Adrenal gland (tissue), 12 donors: ENCODE data around the gene SLC47A1. TPM values are rescaled to one million over a fixed set of nuclear protein-coding genes. Genes with fewer than 3 reads are reported as not detected.

ENCODE experiments used
- DNase-seq, 7 donors: peaks; one replicate each; pipeline ENCODE4 v3.0.0-alpha.2; 2019 to 2020
- H3K27ac ChIP-seq, 5 donors: fragments of 200-600 bp; sonication (generic) in 4 of 5; 1 replicate in 3 of 5; 2 replicates in 2 of 5; pipeline versions ENCODE4 v1.5.1 to v1.8.0; 2016 to 2020; ENCODE audit warnings: mild to moderate bottlenecking in 1 of 5
- H3K27me3 ChIP-seq: fragments of 200-600 bp; 2 replicates; pipeline ENCODE4 v1.8.0; 2021
- H3K36me3 ChIP-seq, 2 donors: fragments of 200-600 bp; replicated peaks in 1 of 2; 1 replicate in 1 of 2; 2 replicates in 1 of 2; pipeline versions ENCODE4 v1.5.1 to v1.8.0; 2018 to 2022
- H3K4me1 ChIP-seq, 2 donors: fragments of 200-600 bp; replicated peaks in 1 of 2; 1 replicate in 1 of 2; 2 replicates in 1 of 2; pipeline versions ENCODE4 v1.5.1 to v1.8.0; 2018 to 2021
- H3K4me3 ChIP-seq, 4 donors: fragments of 200-600 bp; sonication (generic) in 3 of 4; one replicate each; pipeline ENCODE4 v1.5.1; 2016 to 2018
- H3K9me3 ChIP-seq, 3 donors: fragments of 200-600 bp; sonication (generic) in 1 of 3; replicated peaks in 1 of 3; 1 replicate in 2 of 3; 2 replicates in 1 of 3; pipeline versions ENCODE4 v1.5.1 to v1.8.0; 2016 to 2021
- POLR2A ChIP-seq, 2 donors: fragments of 450-650 bp; IDR thresholded peaks; one replicate each; pipeline ENCODE4 v1.6.1; 2017; ENCODE audit warnings: antibody characterized with exemption in 2 of 2, mild to moderate bottlenecking in 2 of 2, moderate library complexity in 1 of 2
- WGBS, 4 donors: extraction: QIAGEN DNeasy Blood & Tissue Kit in 2 of 4; methylation state at CpG; one replicate each; pipeline versions ENCODE4 v1.1.5 to v1.1.7; 2013 to 2017; 5-methylcytosine and 5-hydroxymethylcytosine counted together
- intact Hi-C, 2 donors: fragments of 100-400 bp; cut with DNase I; formaldehyde crosslinking; loops; one replicate each; pipeline versions ENCODE4 v1.14.1 to v1.15.0; 2022 to 2023
- polyA plus RNA-seq, 3 donors: library from polyadenylated mRNA; stranded (reverse); fragments of 200-250 nt in 2 of 3; fragments of 350-450 nt in 1 of 3; fragmentation: Illumina TruSeq in 1 of 3; extraction: RNeasy Lipid Tissue Mini Kit (QIAGEN cat#74804) in 1 of 3; gene quantifications; one replicate each; pipeline ENCODE4 v1.2.3, GENCODE V29; 2013 to 2014
- total RNA-seq, 9 donors: library from RNA; depleted of rRNA in 4 of 9; stranded (reverse); fragments of >200 nt in 4 of 9; fragments of 120-200 nt in 1 of 9; fragmentation: NEBNext Ultra II Directional in 1 of 9; extraction: Animal tissue kit (Norgen Biotek cat#: 25700) in 1 of 9; gene quantifications; one replicate each; pipeline versions ENCODE4 v1.1.0 to v1.2.4, GENCODE V29; 2013 to 2023
- TF ChIP-seq, protein P1 (sequence below), 6 experiments: fragments of 450-650 bp in 4 of 6; fragments of 200-600 bp in 2 of 6; sonication (generic) in 1 of 6; IDR thresholded peaks; 1 replicate in 5 of 6; 2 replicates in 1 of 6; pipeline versions ENCODE4 v1.5.1 to v1.8.0; 2016 to 2021; ENCODE audit warnings: antibody characterized with exemption in 6 of 6, mild to moderate bottlenecking in 2 of 6, moderate library complexity in 1 of 6
- donor health status: healthy with polysubstance abuse.
- donor health status: Bipolar disorder and iron deficiency.
- donor health status: DM: yes; HTN: yes; CAD: no.
- donor health status: DM: no; HTN: no; CAD: no.
- donor health status: DM: no; HTN: no; CAD: no.
- donor health status: DM: yes; HTN: yes; CAD: no.

Gene SLC47A1
- total and polyA plus RNA-seq, 12 donors, result 90.1 to 630 (median 166) TPM

GRCh38 chr17:19534562-19535149, 1.0 kb downstream of the SLC47A1 start:
- Histone ChIP-seq H3K27me3 (no peaks in the 10 kb centered on the region), H3K4me1 (peaks cover 24 to 44% of the 10 kb centered on the region in 2 donors), H3K9me3 (no peaks in the 10 kb centered on the region), H3K27ac (peak overlapping the region; percentile 14 to 92 (median 89)), H3K4me3 (peak overlapping the region in 3 of 4 donors; percentile 68 to 91 (median 89)), H3K36me3 (no peaks in the 10 kb centered on the region)
- 20 to 30% (median 27%) methylated on average over 18 to 19 of the region's 19 CpGs for WGBS, 4 donors
- TF ChIP-seq, protein P1, sequence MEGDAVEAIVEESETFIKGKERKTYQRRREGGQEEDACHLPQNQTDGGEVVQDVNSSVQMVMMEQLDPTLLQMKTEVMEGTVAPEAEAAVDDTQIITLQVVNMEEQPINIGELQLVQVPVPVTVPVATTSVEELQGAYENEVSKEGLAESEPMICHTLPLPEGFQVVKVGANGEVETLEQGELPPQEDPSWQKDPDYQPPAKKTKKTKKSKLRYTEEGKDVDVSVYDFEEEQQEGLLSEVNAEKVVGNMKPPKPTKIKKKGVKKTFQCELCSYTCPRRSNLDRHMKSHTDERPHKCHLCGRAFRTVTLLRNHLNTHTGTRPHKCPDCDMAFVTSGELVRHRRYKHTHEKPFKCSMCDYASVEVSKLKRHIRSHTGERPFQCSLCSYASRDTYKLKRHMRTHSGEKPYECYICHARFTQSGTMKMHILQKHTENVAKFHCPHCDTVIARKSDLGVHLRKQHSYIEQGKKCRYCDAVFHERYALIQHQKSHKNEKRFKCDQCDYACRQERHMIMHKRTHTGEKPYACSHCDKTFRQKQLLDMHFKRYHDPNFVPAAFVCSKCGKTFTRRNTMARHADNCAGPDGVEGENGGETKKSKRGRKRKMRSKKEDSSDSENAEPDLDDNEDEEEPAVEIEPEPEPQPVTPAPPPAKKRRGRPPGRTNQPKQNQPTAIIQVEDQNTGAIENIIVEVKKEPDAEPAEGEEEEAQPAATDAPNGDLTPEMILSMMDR (IDR thresholded peaks at IDR 0.05), result no peak
- TF ChIP-seq POLR2A (IDR thresholded peaks at IDR 0.05), result peak in 1 of 2 donors; percentile 5
- intact Hi-C loops, result no loop called here
- peak in 1 of 7 donors; percentile 20 for DNase-seq

DNA sequence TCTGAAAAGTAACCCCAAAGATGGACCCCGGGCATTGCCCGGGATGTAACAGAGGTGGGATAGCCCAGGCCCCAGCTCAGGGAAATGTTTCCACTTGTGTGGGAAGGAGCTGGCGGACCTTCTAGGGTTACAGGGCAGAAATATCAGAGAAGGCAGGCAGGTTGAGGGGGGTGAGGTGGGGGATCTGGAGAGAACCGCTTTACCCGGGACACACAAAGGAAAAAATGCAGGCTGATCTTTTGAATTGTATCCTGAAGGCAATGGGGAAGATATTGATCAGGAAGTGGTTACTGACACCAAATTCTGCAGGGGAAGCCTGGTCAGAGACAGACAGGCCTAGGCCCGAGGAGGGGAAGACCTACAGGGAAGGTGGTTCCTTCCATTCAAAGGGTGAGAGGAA, 3.5 kb downstream of the SLC47A1 start:
- 59 to 71% (median 67%) methylated on average over 6 of the region's 6 CpGs for WGBS, 4 donors
- H3K27ac ChIP-seq, result peak overlapping the region; percentile 46 to 93 (median 89)
- intact Hi-C loops, result no loop called here
- no peak overlapping the region for H3K4me3 ChIP-seq
- no peaks in the 10 kb centered on the region for H3K36me3 ChIP-seq
- TF ChIP-seq, protein P1 (IDR thresholded peaks at IDR 0.05), result no peak
- TF ChIP-seq POLR2A (IDR thresholded peaks at IDR 0.05), result no peak
- no peaks in the 10 kb centered on the region for H3K9me3 ChIP-seq
- H3K4me1 ChIP-seq, result peaks cover 30 to 52% of the 10 kb centered on the region in 2 donors
- DNase-seq, result peak in 1 of 7 donors; percentile 8
- no peaks in the 10 kb centered on the region for H3K27me3 ChIP-seq

DNA sequence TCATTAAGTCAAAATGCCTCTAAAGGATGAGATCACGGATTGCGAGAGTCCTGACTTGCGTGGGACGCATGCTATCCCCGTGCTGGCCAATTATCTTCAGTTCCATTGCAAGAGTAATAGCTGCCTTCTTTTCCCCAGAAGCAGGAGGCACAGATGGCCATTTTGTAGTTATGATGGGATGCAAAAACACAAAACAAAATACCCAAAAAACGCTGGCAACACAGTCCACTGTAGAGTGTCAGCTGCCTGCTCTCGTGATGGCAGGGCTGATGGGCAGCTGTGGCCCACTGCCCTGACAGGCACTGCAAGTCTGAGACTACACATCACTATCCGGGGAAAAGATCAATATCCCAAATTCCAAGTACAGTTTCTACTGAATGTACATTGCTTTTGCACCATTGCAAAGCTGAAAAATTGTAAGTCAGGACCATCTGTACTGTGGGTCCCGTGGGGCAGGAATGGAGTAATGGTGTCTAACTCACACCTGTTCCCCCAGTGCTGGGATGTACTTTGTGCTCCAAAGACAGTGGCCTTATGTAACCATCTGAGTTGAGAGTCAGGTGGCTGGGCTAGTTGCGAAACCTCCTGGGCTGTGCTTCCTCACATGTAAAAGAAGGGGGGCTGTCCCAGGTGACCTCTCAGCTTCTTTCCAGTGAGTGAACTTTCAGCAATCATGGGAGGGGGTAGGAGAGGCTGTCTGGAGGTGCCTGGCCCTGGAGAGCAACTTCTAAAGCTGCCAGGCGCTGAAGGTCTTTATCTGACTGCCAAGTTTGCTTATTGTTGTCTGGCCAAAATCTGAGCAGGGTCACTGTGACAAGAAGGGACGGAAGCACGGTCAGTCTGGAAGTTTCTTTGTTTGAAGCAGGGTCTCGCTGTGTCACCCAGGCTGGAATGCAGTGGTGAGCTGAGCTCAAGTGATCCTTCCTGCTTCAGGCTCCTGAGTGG, 4.7 kb downstream of the SLC47A1 start:
- Histone ChIP-seq H3K27ac (peak overlapping the region; percentile 46 to 93 (median 89)), H3K4me3 (no peak overlapping the region), H3K9me3 (no peaks in the 10 kb centered on the region), H3K4me1 (peaks cover 30 to 49% of the 10 kb centered on the region in 2 donors), H3K27me3 (no peaks in the 10 kb centered on the region), H3K36me3 (no peaks in the 10 kb centered on the region)
- TF ChIP-seq, protein P1 (IDR thresholded peaks at IDR 0.05), result no peak
- peak; percentile 3 to 77 for TF ChIP-seq POLR2A (IDR thresholded peaks at IDR 0.05)
- peak; percentile 85 to 97 (median 95) for DNase-seq
- WGBS, 4 donors, result 52 to 60% (median 54%) methylated on average over 13 to 14 of the region's 14 CpGs
- intact Hi-C loops, result no loop called here

GRCh38 chr17:19539040-19539399, 5.4 kb downstream of the SLC47A1 start:
- no peaks in the 10 kb centered on the region for H3K9me3 ChIP-seq
- 52 to 59% (median 55%) methylated on average over 4 to 7 of the region's 7 CpGs for WGBS, 4 donors
- intact Hi-C loops, result no loop called here
- peaks cover 30 to 47% of the 10 kb centered on the region in 2 donors for H3K4me1 ChIP-seq
- no peak for TF ChIP-seq POLR2A (IDR thresholded peaks at IDR 0.05)
- TF ChIP-seq, protein P1 (IDR thresholded peaks at IDR 0.05), result no peak
- no peak overlapping the region for H3K4me3 ChIP-seq
- H3K36me3 ChIP-seq, result no peaks in the 10 kb centered on the region
- peak in 5 of 7 donors; percentile 55 to 72 (median 56) for DNase-seq
- no peaks in the 10 kb centered on the region for H3K27me3 ChIP-seq
- peak overlapping the region; percentile 46 to 93 (median 89) for H3K27ac ChIP-seq
